T-helper 1 cell treated with Interleukin-12 subunit alpha and Interleukin-12 subunit beta and Interleukin-4 antibody, amounts not matched to agents 30 ng/mL and 1 ng/mL, for 36 hours (primary cell): ENCODE measurements around the gene ATRNL1. TPM values are rescaled to one million over a fixed set of nuclear protein-coding genes. Genes with fewer than 3 reads are reported as not detected.
"Not testable (repeated sequence)": the region's sequence is repeated elsewhere in the genome, so short reads cannot be mapped to it uniquely, and the experiment has no call there.

Source experiments
- intact Hi-C: fragments of 100-400 bp; cut with micrococcal nuclease; formaldehyde crosslinking; loops from one replicate; pipeline ENCODE4 v1.15.1; 2024
- total RNA-seq: library from RNA; stranded (reverse); gene quantifications from 2 replicates; pipeline ENCODE4 v1.2.3, GENCODE V29; 2022

Gene ATRNL1
- total RNA-seq, 1 donor from 2014 or later, result 0.22 TPM

DNA sequence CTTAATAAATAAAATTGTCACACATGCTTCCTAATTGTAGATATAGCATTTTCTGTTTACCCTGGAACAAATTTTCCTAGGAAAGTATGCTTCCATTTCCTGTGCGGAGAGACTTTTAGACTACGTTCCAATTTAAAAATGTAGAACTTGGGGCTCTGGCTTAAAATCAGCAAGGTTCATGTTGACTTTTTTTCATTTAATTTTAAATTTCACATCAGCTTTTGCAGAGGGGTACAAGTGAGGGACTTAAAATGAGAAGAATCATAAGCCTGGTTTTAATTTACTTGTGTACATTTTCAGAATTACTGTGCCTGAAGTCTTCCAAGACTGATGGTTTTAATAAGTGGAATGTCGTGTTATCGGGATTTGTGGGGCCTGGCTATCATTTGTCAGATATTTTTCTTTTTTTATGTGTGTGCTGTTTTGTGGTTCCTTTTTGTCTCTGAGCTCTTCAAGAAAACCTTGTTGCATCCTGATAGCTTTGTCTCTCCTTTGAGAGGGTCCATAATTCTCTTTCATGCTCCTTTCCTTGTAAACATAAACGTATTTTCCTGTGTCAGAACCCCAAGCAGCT, 8.8 kb upstream of the ATRNL1 start:
- intact Hi-C loops, result no loop called here

- intact Hi-C loops, result loop anchor here (5.0 kb wide), 1 partner anchor 564 kb away; no protein-coding TSS in a partner anchor
Measured at GRCh38 chr10:115091161-115091560, 2.0 kb upstream of the ATRNL1 start.

GRCh38 chr10:115092258-115092554, 959 bp upstream of the ATRNL1 start:
- intact Hi-C loops, result loop anchor here (2.0 to 5.0 kb wide), 2 partner anchors 153 to 565 kb away; partner anchors contain the start of gene TRUB1

DNA sequence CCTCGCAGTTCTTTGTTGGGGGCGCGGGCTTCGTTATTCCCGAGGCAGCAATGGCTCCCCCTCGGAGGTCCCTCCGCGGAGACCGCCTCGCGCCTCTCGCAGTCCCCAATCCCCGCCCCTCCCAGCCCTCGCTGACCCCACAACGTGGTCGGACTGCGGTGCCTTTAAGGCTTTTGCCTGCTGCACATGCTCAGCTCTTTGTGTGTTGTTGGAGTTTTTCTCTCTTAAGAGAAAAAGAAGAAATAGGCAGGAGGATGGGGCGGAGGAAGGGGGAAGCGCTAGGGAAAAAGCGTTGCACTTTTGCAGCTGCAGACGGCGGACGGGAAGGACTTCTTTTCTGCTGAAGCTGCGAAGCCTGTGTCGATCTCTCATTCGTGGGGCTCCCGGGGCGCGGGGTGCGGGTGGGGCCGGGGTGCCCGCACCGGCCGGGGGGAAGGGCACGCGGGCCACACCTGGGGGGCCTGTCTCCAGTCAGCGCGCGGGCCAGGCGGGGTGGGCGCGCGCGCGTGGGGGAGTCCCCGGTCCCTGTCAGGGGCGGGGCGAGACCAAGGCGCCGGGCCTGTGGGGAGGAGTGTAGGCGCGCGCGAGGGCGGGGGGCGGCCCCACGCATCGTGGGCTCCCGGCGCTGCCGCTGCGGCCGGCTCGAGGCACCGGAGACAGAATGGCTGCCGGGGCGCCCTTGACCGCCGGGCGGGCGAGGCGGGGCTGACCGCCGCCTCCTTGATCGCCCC, 445 bp upstream of the ATRNL1 start:
- intact Hi-C loops, result loop anchor here (2.0 to 5.0 kb wide), 2 partner anchors 154 to 565 kb away; partner anchors contain the start of gene TRUB1

- intact Hi-C loops, result loop anchor here (2.0 to 5.0 kb wide), 2 partner anchors 155 to 567 kb away; partner anchors contain the start of gene TRUB1
Measured at GRCh38 chr10:115093776-115094408, 727 bp downstream of the ATRNL1 start.

DNA sequence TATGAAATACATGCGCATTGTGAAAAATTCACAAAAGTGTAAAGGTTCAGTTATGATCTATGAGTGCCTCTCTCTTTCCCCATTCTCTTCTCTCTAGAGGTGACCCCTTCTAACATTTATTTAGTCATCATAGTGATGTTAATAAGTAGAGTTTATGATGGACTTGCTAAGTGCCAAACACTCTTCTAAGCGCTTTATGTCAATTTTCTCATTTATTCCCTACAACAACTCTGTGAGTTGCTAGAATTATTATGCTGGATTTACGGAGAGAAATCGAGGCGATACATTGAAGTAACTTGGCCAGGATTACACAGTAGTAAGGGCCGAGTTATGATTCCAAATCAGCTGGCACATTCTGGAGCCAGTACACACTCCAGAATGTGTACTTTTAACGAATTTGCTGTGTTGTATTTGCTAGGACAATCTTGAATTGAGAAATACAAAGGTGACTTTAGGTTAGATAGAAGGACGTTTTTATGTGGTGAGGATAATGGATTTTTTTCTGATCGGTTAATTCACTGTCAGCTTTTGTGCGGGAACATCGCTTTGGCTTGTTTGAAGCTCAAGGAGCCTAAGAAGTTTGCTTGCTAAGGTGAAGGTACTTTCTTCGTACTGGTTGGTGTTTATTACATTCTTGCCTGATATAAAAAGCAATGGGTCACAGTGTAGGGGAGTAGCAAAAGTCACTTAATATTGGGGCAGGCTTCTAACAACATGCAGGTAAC, 1.4 kb downstream of the ATRNL1 start:
- intact Hi-C loops, result loop anchor here (5.0 kb wide), 1 partner anchor 567 kb away; no protein-coding TSS in a partner anchor

GRCh38 chr10:115095758-115096157, 2.6 kb downstream of the ATRNL1 start:
- intact Hi-C loops, result no loop called here

DNA sequence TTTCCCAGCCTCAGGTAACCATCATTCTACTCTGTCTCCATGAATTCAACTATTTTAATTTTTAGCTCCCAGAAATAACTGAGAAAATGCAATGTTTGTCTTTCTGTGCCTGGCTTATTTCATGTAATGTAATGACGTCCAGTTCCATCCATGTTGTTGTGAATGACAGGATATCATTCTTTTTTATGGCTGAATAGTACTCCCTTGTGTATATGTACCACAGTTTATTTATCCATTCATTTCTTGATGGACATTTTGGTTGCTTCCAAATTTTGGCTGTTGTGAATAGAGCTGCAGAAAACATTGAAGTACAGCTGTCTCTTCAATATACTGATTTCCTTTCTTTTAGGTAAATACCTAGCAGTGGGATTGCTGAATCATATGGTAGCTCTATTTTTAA, 10.5 kb downstream of the ATRNL1 start:
- intact Hi-C loops, result no loop called here

- intact Hi-C loops, result not testable (repeated sequence)
Measured at GRCh38 chr10:115105411-115105810, 12.2 kb downstream of the ATRNL1 start.

GRCh38 chr10:115107830-115108229, 14.7 kb downstream of the ATRNL1 start:
- intact Hi-C loops, result no loop called here

DNA sequence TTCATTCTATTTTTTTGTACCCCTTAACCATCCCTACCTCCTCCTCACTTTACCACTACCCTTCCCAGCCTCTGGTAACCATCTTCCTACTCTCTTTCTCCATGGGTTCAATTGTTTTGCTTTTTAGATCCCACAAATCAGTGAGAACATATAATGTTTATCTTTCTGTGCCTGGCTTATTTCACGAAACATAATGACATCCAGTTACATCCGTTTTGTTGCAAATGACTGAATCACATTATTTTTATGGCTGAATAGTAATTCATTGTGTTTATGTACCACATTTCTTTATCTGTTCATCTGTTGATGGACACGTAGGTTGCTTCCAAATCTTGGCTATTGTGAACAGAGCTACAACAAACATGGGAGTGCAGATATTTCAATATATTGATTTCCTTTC, 24.1 kb downstream of the ATRNL1 start:
- intact Hi-C loops, result no loop called here

DNA sequence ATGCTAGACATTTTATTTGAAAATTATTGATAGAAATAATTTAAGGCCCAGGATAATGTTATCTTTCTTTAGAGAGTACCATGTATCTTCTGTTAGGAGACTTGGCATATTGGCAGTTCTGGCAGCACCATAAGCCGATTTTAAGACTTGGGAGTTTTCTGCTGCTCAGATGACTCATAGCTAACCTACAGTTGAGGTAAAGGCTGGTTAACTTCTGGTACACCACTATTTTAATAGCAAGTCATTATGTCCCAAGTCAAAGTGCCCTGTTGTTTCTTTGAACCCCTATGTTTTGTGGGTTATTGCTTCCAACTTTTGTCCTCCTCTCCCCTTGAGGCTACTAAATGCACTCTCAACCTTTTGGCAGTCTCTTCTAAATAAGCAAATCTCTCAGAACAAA, 25.2 kb downstream of the ATRNL1 start:
- intact Hi-C loops, result no loop called here

DNA sequence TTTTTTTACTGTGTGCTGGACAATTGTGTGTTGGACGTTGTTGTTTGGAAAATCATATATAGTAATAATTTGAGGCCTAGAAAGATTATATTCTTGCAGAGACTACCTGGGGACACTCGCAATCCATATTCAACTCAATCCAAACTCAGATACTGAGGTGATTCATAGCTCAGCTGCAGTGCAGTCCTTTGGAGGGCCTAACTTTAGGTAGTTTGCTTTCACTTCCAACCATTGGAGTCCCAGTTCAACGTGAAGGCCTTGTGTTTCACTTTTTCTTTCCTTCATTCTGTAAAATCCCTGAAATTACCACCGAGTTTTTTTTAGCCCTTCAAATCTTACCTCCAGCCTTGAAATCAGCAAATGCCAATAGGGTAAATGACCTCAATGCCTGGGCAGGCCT, 32.3 kb downstream of the ATRNL1 start:
- intact Hi-C loops, result no loop called here

- intact Hi-C loops, result loop anchor here (1.0 to 2.0 kb wide), 4 partner anchors 252 to 825 kb away; no protein-coding TSS in a partner anchor
Measured at GRCh38 chr10:115129752-115130151, 36.6 kb downstream of the ATRNL1 start.

- intact Hi-C loops, result no loop called here
Measured at GRCh38 chr10:115136616-115137015, 43.5 kb downstream of the ATRNL1 start.

DNA sequence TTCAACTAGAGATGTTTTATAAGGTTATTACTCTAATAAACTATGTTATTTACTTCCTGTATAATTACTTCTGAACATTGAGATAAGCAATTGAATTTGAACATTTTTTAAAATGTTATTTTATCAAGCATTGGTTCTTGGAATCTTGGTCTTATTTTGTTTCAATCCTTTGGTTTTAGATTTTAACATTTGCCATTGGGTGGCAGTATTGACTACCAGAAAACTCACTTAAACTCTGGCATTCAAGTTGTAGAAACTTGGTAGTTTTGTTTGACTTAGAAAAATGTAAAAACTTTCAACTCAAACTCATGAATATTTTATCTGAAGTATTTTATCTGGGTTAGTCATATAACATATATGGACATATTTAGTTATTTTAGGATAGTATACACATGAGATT, 48.1 kb downstream of the ATRNL1 start:
- intact Hi-C loops, result loop anchor here (1.0 kb wide), 1 partner anchor 276 kb away; no protein-coding TSS in a partner anchor

DNA sequence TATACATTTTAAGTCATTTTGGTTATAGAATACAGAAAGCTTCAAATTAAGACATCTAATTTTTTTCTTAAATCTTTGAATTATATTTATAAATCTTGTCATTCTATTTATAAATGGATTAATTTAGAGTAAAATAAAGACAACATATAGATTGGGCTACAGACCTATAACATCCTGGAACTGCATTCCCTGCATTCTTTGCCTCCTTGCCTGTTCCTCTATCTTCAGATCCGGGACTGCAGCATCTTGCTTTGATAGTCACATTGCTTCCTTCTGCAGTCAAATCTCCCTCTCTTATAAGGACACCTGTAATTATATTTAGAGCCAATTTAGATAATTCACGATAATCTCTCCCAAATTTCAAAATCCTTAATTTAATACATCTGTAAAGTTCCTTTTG, 64.2 kb downstream of the ATRNL1 start:
- intact Hi-C loops, result no loop called here

GRCh38 chr10:115163129-115163528, 70.0 kb downstream of the ATRNL1 start:
- intact Hi-C loops, result no loop called here

DNA sequence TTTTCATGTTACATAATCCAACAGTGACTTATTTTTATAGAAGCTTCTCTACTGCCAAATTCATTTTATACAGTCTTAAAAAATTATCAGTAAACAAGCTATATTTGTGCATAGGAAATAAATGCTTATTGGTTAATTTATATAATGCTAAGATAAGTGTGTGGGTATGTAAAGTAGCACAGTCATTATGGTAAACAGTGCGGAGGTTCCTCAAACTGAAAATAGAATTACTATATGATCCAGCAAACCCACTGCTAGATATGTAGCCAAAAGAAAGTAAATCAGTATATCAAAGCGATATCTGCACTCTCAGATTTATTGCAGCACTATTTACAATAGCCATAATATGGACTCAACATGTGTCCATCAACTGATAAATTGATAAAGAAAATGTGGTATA, 71.1 kb downstream of the ATRNL1 start:
- intact Hi-C loops, result no loop called here

GRCh38 chr10:115167751-115168150, 74.6 kb downstream of the ATRNL1 start:
- intact Hi-C loops, result no loop called here

- intact Hi-C loops, result loop anchor here (1.0 to 5.0 kb wide), 2 partner anchors 246 to 1321 kb away; no protein-coding TSS in a partner anchor
Measured at GRCh38 chr10:115171392-115171960, 78.3 kb downstream of the ATRNL1 start.
